ENCODE measurements around the gene TULP1.

DNA sequence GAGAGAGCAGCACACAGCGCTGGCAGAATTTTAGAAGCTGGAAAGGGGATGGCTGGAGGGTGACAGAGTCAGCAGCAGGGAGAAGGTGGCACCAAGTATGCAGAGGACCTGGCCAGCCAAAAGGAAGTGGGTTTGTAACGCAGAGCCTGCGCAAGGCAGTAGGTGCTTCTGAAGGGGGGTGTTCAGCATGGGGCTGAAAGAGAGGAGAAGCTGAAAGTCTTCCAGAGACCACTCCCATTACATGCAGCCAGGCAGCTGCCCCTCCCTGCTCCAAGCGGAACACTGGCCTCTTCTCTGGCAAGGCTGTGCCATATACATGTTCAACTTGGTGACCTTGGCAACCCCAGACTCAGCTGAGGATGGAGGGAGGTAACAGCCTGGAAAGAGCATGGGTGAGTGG lies 42.1 kb upstream of the TULP1 start:
- TF ChIP-seq KDM6A (CRISPR knock-in tag; IDR thresholded peaks at IDR 0.05; ENCODE audit: low read depth) (no peak), ZSCAN29 (CRISPR knock-in tag; conservative IDR thresholded peaks at IDR 0.05) (no peak), HNRNPL (IDR thresholded peaks at IDR 0.05; ENCODE audit: low read depth, low read length) (no peak), NCOA1 (CRISPR knock-in tag; IDR thresholded peaks at IDR 0.05) (no peak), ZNF619 (CRISPR knock-in tag; IDR thresholded peaks at IDR 0.05) (no peak)
- TF ChIP-seq, protein P1, sequence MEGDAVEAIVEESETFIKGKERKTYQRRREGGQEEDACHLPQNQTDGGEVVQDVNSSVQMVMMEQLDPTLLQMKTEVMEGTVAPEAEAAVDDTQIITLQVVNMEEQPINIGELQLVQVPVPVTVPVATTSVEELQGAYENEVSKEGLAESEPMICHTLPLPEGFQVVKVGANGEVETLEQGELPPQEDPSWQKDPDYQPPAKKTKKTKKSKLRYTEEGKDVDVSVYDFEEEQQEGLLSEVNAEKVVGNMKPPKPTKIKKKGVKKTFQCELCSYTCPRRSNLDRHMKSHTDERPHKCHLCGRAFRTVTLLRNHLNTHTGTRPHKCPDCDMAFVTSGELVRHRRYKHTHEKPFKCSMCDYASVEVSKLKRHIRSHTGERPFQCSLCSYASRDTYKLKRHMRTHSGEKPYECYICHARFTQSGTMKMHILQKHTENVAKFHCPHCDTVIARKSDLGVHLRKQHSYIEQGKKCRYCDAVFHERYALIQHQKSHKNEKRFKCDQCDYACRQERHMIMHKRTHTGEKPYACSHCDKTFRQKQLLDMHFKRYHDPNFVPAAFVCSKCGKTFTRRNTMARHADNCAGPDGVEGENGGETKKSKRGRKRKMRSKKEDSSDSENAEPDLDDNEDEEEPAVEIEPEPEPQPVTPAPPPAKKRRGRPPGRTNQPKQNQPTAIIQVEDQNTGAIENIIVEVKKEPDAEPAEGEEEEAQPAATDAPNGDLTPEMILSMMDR (CRISPR knock-in tag; IDR thresholded peaks at IDR 0.05) = no peak
